ENCODE measurements around the gene NXF1. TPM values are rescaled to one million over a fixed set of nuclear protein-coding genes. Genes with fewer than 3 reads are reported as not detected.

Gene NXF1
- total and polyA plus RNA-seq, 2 of the 13 experiments (the other 11 are each of a cell fraction or from before 2014, with no cell fraction given): 30.4 to 30.9 TPM

GRCh38 chr11:62841361-62842170 is 36.3 kb upstream of the NXF1 start (continued):
- no peak for TF ChIP-seq ZBTB37 (CRISPR knock-in tag; IDR thresholded peaks at IDR 0.05)
- peak; percentile 91 for TF ChIP-seq RBFOX2 (IDR thresholded peaks at IDR 0.05; ENCODE audit: low read depth, low read length)
- TF ChIP-seq SAP130 (CRISPR knock-in tag; IDR thresholded peaks at IDR 0.05; ENCODE audit: low read depth): peak; percentile 78; the same call in 1 of the 2 replicates
- peak; percentile 20; the same call in 1 of the 2 replicates for TF ChIP-seq RFX3 (CRISPR knock-in tag; IDR thresholded peaks at IDR 0.05)
- TF ChIP-seq, protein P1, sequence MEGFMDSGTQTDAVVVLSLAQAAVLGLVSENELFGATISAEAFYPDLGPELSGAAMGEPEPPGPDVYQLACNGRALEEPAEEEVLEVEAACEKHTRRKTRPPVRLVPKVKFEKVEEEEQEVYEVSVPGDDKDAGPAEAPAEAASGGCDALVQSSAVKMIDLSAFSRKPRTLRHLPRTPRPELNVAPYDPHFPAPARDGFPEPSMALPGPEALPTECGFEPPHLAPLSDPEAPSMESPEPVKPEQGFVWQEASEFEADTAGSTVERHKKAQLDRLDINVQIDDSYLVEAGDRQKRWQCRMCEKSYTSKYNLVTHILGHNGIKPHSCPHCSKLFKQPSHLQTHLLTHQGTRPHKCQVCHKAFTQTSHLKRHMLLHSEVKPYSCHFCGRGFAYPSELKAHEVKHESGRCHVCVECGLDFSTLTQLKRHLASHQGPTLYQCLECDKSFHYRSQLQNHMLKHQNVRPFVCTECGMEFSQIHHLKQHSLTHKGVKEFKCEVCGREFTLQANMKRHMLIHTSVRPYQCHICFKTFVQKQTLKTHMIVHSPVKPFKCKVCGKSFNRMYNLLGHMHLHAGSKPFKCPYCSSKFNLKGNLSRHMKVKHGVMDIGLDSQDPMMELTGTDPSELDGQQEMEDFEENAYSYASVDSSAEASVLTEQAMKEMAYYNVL (CRISPR knock-in tag; IDR thresholded peaks at IDR 0.05; ENCODE audit: borderline replicate concordance): no peak
- TF ChIP-seq U2AF2 (IDR thresholded peaks at IDR 0.05; ENCODE audit: low read depth, low read length): no peak
- peak; percentile 67 for TF ChIP-seq JUND (CRISPR knock-in tag; IDR thresholded peaks at IDR 0.05)
- no peak for TF ChIP-seq FLYWCH1 (CRISPR knock-in tag; IDR thresholded peaks at IDR 0.05)
- TF ChIP-seq MZF1 (CRISPR knock-in tag; IDR thresholded peaks at IDR 0.05; ENCODE audit: borderline replicate concordance): peak; percentile 86; the same call in 1 of the 2 replicates
- TF ChIP-seq, protein P2, sequence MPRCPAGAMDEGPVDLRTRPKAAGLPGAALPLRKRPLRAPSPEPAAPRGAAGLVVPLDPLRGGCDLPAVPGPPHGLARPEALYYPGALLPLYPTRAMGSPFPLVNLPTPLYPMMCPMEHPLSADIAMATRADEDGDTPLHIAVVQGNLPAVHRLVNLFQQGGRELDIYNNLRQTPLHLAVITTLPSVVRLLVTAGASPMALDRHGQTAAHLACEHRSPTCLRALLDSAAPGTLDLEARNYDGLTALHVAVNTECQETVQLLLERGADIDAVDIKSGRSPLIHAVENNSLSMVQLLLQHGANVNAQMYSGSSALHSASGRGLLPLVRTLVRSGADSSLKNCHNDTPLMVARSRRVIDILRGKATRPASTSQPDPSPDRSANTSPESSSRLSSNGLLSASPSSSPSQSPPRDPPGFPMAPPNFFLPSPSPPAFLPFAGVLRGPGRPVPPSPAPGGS (CRISPR knock-in tag; IDR thresholded peaks at IDR 0.05): no peak
- peak; percentile 29; the same call in 1 of the 2 replicates for TF ChIP-seq ZMAT3 (CRISPR knock-in tag; conservative IDR thresholded peaks at IDR 0.05)
- TF ChIP-seq, protein P3, sequence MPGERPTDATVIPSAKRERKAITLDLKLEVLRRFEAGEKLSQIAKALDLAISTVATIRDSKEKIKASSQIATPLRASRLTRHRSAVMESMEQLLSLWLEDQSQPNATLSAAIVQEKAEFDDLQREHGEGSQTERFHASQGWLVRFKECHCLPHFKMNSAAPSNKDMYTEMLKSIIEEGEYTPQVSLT (CRISPR knock-in tag; IDR thresholded peaks at IDR 0.05; ENCODE audit: borderline replicate concordance, low read depth): peak; percentile 56; the same call in 1 of the 2 replicates
- peak; percentile 58; the same call in 1 of the 2 replicates for TF ChIP-seq SIN3B (IDR thresholded peaks at IDR 0.05; ENCODE audit: low read length)
- TF ChIP-seq ZNF746 (CRISPR knock-in tag; IDR thresholded peaks at IDR 0.05): no peak
- TF ChIP-seq TGIF2 (CRISPR knock-in tag; IDR thresholded peaks at IDR 0.05): peak; percentile 86
- TF ChIP-seq, protein P4, sequence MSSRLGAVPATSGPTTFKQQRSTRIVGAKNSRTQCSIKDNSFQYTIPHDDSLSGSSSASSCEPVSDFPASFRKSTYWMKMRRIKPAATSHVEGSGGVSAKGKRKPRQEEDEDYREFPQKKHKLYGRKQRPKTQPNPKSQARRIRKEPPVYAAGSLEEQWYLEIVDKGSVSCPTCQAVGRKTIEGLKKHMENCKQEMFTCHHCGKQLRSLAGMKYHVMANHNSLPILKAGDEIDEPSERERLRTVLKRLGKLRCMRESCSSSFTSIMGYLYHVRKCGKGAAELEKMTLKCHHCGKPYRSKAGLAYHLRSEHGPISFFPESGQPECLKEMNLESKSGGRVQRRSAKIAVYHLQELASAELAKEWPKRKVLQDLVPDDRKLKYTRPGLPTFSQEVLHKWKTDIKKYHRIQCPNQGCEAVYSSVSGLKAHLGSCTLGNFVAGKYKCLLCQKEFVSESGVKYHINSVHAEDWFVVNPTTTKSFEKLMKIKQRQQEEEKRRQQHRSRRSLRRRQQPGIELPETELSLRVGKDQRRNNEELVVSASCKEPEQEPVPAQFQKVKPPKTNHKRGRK (CRISPR knock-in tag; IDR thresholded peaks at IDR 0.05): no peak
- TF ChIP-seq AGO2 (optimal IDR thresholded peaks at IDR 0.05; ENCODE audit: low read depth, low read length): no peak
- no peak for TF ChIP-seq MXD3 (CRISPR knock-in tag; IDR thresholded peaks at IDR 0.05)
- peak; percentile 84 for TF ChIP-seq ZBTB21 (CRISPR knock-in tag; IDR thresholded peaks at IDR 0.05)
